HCT116 (cell line): ENCODE data around the gene CKS2. TPM values are rescaled to one million over a fixed set of nuclear protein-coding genes. Genes with fewer than 3 reads are reported as not detected.

ENCODE experiments used
- ATAC-seq: fragments of 200-7000 bp; cut with Tn5 transposase; 2 replicates; pipeline ENCODE4 v1.9.1; 2020; ENCODE audit warnings: mild to moderate bottlenecking, moderate library complexity
- BruUV-seq: library from RNA; stranded (reverse); fragments of 400-500 nt; replicated peaks from 2 replicates; lab custom pipeline; 2021; lab: Mats Ljungman, UMichigan
- CTCF ChIA-PET: fragments of 300-600 bp; sonication (Branson Sonifier 250); formaldehyde crosslinking; loops from one replicate; lab custom pipeline; 2021; ENCODE audit warnings: antibody characterized with exemption; lab: Charles Lee
- POLR2A ChIA-PET: fragments of 300-600, 350-600 bp; sonication (Branson Sonifier 250); formaldehyde crosslinking; loops from one replicate; lab custom pipeline; 2021; ENCODE audit warnings: antibody characterized with exemption; lab: Charles Lee
- RAD21 ChIA-PET, 2 experiments: fragments of 300-600 bp; sonication (Branson Sonifier 250); formaldehyde crosslinking; loops; one replicate each; lab custom pipeline; 2023; ENCODE audit warnings: low total read pairs in 2 of 2; ENCODE audit not compliant: uncharacterized antibody in 2 of 2, unreplicated experiment in 2 of 2, low non-redundant PET in 1 of 2; lab: Charles Lee
- DNase-seq: peaks from one replicate; pipeline ENCODE4 v3.0.0-alpha.2; 2010; ENCODE audit warnings: low read depth, low spot score
- H2AFZ ChIP-seq: fragments of 200-600 bp; shearing (Covaris generic), sonication (generic); 2 replicates; pipeline ENCODE4 v1.6.1; 2017; ENCODE audit warnings: low read depth, mixed run types, mixed read lengths, antibody characterized with exemption, low read length; ENCODE audit not compliant: poor library complexity, severe bottlenecking
- H3K27ac ChIP-seq: 2 replicates; pipeline ENCODE4 v1.5.1; 2012; ENCODE audit warnings: low read depth, low read length
- H3K27me3 ChIP-seq: fragments of 200-600 bp; sonication (generic); 2 replicates; pipeline ENCODE4 v1.6.1; 2016; ENCODE audit warnings: mixed run types, low read length, mixed read lengths; ENCODE audit not compliant: insufficient read depth
- H3K36me3 ChIP-seq, 2 experiments: fragments of 200-500 bp in 1 of 2; fragments of 200-600 bp in 1 of 2; sonication (Bioruptor generic) in 1 of 2; sonication (generic) in 1 of 2; 2 replicates each; pipeline versions ENCODE4 v1.5.1 to v1.6.1; 2014 to 2016; ENCODE audit warnings: low read length in 2 of 2, inconsistent platforms in 1 of 2, mixed read lengths in 1 of 2, mixed run types in 1 of 2; ENCODE audit not compliant: insufficient read depth in 2 of 2, control insufficient read depth in 1 of 2
- H3K4me1 ChIP-seq, 2 experiments: fragments of 200-600 bp in 1 of 2; sonication (generic) in 1 of 2; 2 replicates each; pipeline versions ENCODE4 v1.5.1 to v1.6.1; 2012 to 2017; ENCODE audit warnings: low read length in 2 of 2, inconsistent platforms in 1 of 2, mild to moderate bottlenecking in 1 of 2, mixed read lengths in 1 of 2, mixed run types in 1 of 2, moderate library complexity in 1 of 2; ENCODE audit not compliant: insufficient read depth in 2 of 2, control insufficient read depth in 1 of 2
- H3K4me2 ChIP-seq: fragments of 200-600 bp; sonication (generic); 2 replicates; pipeline ENCODE4 v1.6.1; 2017; ENCODE audit warnings: mixed run types, low read length, mixed read lengths
- H3K4me3 ChIP-seq, 2 experiments: fragments of 200-600 bp in 1 of 2; sonication (generic) in 1 of 2; replicated peaks in 1 of 2; 2 replicates each; pipeline ENCODE4 v1.5.1; 2011 to 2016; ENCODE audit warnings: low read length in 2 of 2, control low read depth in 1 of 2, low read depth in 1 of 2, mild to moderate bottlenecking in 1 of 2, mixed read lengths in 1 of 2, mixed run types in 1 of 2
- H3K79me2 ChIP-seq: fragments of 200-600 bp; sonication (generic); 2 replicates; pipeline ENCODE4 v1.6.1; 2017; ENCODE audit warnings: mild to moderate bottlenecking, mixed run types, low read length, moderate library complexity, mixed read lengths; ENCODE audit not compliant: insufficient read depth
- H3K9ac ChIP-seq: fragments of 200-600 bp; sonication (generic); 2 replicates; pipeline ENCODE4 v1.6.1; 2016; ENCODE audit warnings: low read length, mixed read lengths
- H3K9me2 ChIP-seq: fragments of 200-600 bp; sonication (generic), shearing (Covaris generic); 2 replicates; pipeline ENCODE4 v1.6.1; 2017; ENCODE audit warnings: mixed run types, mild to moderate bottlenecking, moderate library complexity; ENCODE audit not compliant: insufficient read depth
- H3K9me3 ChIP-seq, 2 experiments: fragments of 200-500 bp in 1 of 2; fragments of 200-600 bp in 1 of 2; sonication (Bioruptor generic) in 1 of 2; sonication (generic) in 1 of 2; 2 replicates each; pipeline ENCODE4 v1.6.1; 2014 to 2017; ENCODE audit warnings: low read length in 2 of 2, mixed read lengths in 2 of 2, inconsistent platforms in 1 of 2, low read depth in 1 of 2, mild to moderate bottlenecking in 1 of 2, mixed run types in 1 of 2, moderate library complexity in 1 of 2; ENCODE audit not compliant: control insufficient read depth in 1 of 2, insufficient read depth in 1 of 2
- H4K20me1 ChIP-seq: fragments of 200-600 bp; sonication (generic), shearing (Covaris generic); 2 replicates; pipeline ENCODE4 v1.6.1; 2017; ENCODE audit warnings: mixed run types, mild to moderate bottlenecking, moderate library complexity; ENCODE audit not compliant: insufficient read depth
- ATF3 ChIP-seq: IDR thresholded peaks from 2 replicates; pipeline ENCODE4 v1.6.1; 2012
- CBX3 ChIP-seq: IDR thresholded peaks from 2 replicates; pipeline ENCODE4 v1.6.1; 2012; ENCODE audit warnings: low read depth
- CEBPB ChIP-seq: IDR thresholded peaks from 2 replicates; pipeline ENCODE4 v1.6.1; 2012; ENCODE audit warnings: low read depth
- CTCF ChIP-seq, 3 experiments: fragments of 200-600 bp in 1 of 3; sonication (generic) in 1 of 3; IDR thresholded peaks in 2 of 3; conservative IDR thresholded peaks in 1 of 3; 2 replicates each; pipeline ENCODE4 v1.5.1; 2012 to 2017; ENCODE audit warnings: low read depth in 2 of 3, low read length in 2 of 3, antibody characterized with exemption in 1 of 3, borderline replicate concordance in 1 of 3, control low read depth in 1 of 3, mild to moderate bottlenecking in 1 of 3, mixed read lengths in 1 of 3, mixed run types in 1 of 3, moderate library complexity in 1 of 3; ENCODE audit not compliant: insufficient read depth in 1 of 3
- EZH2 ChIP-seq: fragments of 200-600 bp; sonication (generic); IDR thresholded peaks from 2 replicates; pipeline ENCODE4 v1.6.1; 2017; ENCODE audit warnings: antibody characterized with exemption, mixed run types
- EZH2phosphoT487 ChIP-seq: fragments of 200-600 bp; IDR thresholded peaks from 2 replicates; pipeline ENCODE4 v1.6.1; 2018; ENCODE audit warnings: antibody characterized with exemption, borderline replicate concordance
- FOSL1 ChIP-seq: IDR thresholded peaks from 2 replicates; pipeline ENCODE4 v1.6.1; 2012; ENCODE audit warnings: low read depth
- JUND ChIP-seq: IDR thresholded peaks from 2 replicates; pipeline ENCODE4 v1.6.1; 2012
- MAX ChIP-seq: IDR thresholded peaks from 2 replicates; pipeline ENCODE4 v1.6.1; 2012
- POLR2A ChIP-seq: IDR thresholded peaks from 2 replicates; pipeline ENCODE4 v1.7.0; 2011; ENCODE audit warnings: borderline replicate concordance; ENCODE audit not compliant: insufficient read depth, insufficient read length; ENCODE audit errors: extremely low read depth
- RAD21 ChIP-seq: IDR thresholded peaks from 2 replicates; pipeline ENCODE4 v1.6.1; 2012; ENCODE audit warnings: low read depth, mild to moderate bottlenecking
- SP1 ChIP-seq: IDR thresholded peaks from 2 replicates; pipeline ENCODE4 v1.6.1; 2012; ENCODE audit warnings: low read depth
- TCF7L2 ChIP-seq: IDR thresholded peaks from 2 replicates; pipeline ENCODE4 v1.7.0; 2011; ENCODE audit warnings: borderline replicate concordance, inconsistent platforms; ENCODE audit not compliant: insufficient read depth, insufficient read length; ENCODE audit errors: extremely low read depth
- YY1 ChIP-seq: IDR thresholded peaks from 2 replicates; pipeline ENCODE4 v1.6.1; 2011; ENCODE audit warnings: low read length, low read depth, moderate library complexity, mild to moderate bottlenecking; ENCODE audit not compliant: insufficient replicate concordance; ENCODE audit errors: extremely low read depth
- ZFX ChIP-seq: fragments of 450-650 bp; IDR thresholded peaks from 2 replicates; pipeline ENCODE4 v1.6.1; 2017
- intact Hi-C: fragments of 100-400 bp; cut with micrococcal nuclease; formaldehyde crosslinking; loops from 2 replicates; pipeline ENCODE4 v1.10.0; 2022
- total RNA-seq: library from RNA; stranded (reverse); gene quantifications from one replicate; pipeline ENCODE4 v1.2.1, GENCODE V29; 2021; ENCODE audit not compliant: unreplicated experiment

Gene CKS2
- total RNA-seq, 1 experiment from 2014 or later = 242 TPM

GRCh38 chr9:89360465-89360864 lies 49.5 kb downstream of the CKS2 start:
- RAD21 ChIA-PET = no interaction called here
- no peak overlapping the region for H3K27ac ChIP-seq
- H3K27me3 ChIP-seq = no peaks in the 10 kb centered on the region
- DNase-seq (no peak), ATAC-seq (no peak)
- intact Hi-C loops = no loop called here
- peaks cover 17 to 25% of the 10 kb centered on the region in 2 experiments; a peak in 3 of 4 replicates for H3K36me3 ChIP-seq
- POLR2A ChIA-PET = no interaction called here
- CTCF ChIA-PET = no interaction called here
- no peaks in the 10 kb centered on the region for H3K79me2 ChIP-seq
- H4K20me1 ChIP-seq = no peaks in the 10 kb centered on the region
- no peaks in the 10 kb centered on the region for H3K4me1 ChIP-seq
- BruUV-seq = no TSS peak
- no peak overlapping the region for H2AFZ ChIP-seq
- no peak overlapping the region for H3K4me3 ChIP-seq
- H3K9ac ChIP-seq = no peak overlapping the region
- no peaks in the 10 kb centered on the region for H3K9me3 ChIP-seq
- no peak overlapping the region for H3K4me2 ChIP-seq
- TF ChIP-seq EZH2 = no peak
- TF ChIP-seq CBX3 = no peak
- H3K9me2 ChIP-seq = no peaks in the 10 kb centered on the region

GRCh38 chr9:89361031-89361430 lies 50.0 kb downstream of the CKS2 start:
- no peak overlapping the region for H3K4me2 ChIP-seq
- H3K9me2 ChIP-seq = no peaks in the 10 kb centered on the region
- H2AFZ ChIP-seq = no peak overlapping the region
- ChIA-PET RAD21 (no interaction called here), POLR2A (no interaction called here), CTCF (no interaction called here)
- intact Hi-C loops = no loop called here
- peaks cover 17 to 23% of the 10 kb centered on the region in 2 experiments; a peak in 3 of 4 replicates for H3K36me3 ChIP-seq
- no peak for DNase-seq
- no peak overlapping the region for H3K4me3 ChIP-seq
- no peaks in the 10 kb centered on the region for H3K4me1 ChIP-seq
- no peak for TF ChIP-seq YY1
- no peak for TF ChIP-seq TCF7L2
- TF ChIP-seq ZFX = no peak
- no peak for TF ChIP-seq CTCF (IDR thresholded peaks at IDR 0.05 in 2 of 3, conservative IDR thresholded peaks at IDR 0.05 in 1 of 3; ENCODE audit: borderline replicate concordance in 1 of 3, insufficient read depth in 1 of 3, low read depth in 2 of 3, low read length in 2 of 3)
- no peak for TF ChIP-seq MAX
- TF ChIP-seq CEBPB = no peak
- TF ChIP-seq RAD21 = no peak
- no peak for TF ChIP-seq FOSL1
- TF ChIP-seq ATF3 = no peak
- TF ChIP-seq JUND = no peak
- no peak for TF ChIP-seq POLR2A
- no peak for TF ChIP-seq SP1
- TF ChIP-seq EZH2phosphoT487 = no peak
- no peaks in the 10 kb centered on the region for H3K9me3 ChIP-seq
- no TSS peak for BruUV-seq
- no peaks in the 10 kb centered on the region for H4K20me1 ChIP-seq
- H3K27me3 ChIP-seq = no peaks in the 10 kb centered on the region
- ATAC-seq = no peak
- H3K9ac ChIP-seq = no peak overlapping the region
- H3K79me2 ChIP-seq = no peaks in the 10 kb centered on the region
- no peak overlapping the region for H3K27ac ChIP-seq
